GM19240 (cell line): ENCODE data around the gene SPDEF.

Source experiments
- DNase-seq: peaks from one replicate; pipeline ENCODE4 v3.0.0; 2011; ENCODE audit warnings: low spot score; ENCODE audit not compliant: insufficient read length

The SPDEF gene

GRCh38 chr6:34563513-34563870, 7.4 kb upstream of the SPDEF start:
- no peak for DNase-seq

- no peak for DNase-seq
These were observed 6.9 kb upstream of the SPDEF start for GRCh38 chr6:34562861-34563512.

- no peak for DNase-seq
These were observed 6.2 kb upstream of the SPDEF start for GRCh38 chr6:34562350-34562749.

GRCh38 chr6:34561227-34561530, 5.0 kb upstream of the SPDEF start:
- DNase-seq, result no peak

GRCh38 chr6:34560366-34561226, 4.5 kb upstream of the SPDEF start:
- DNase-seq, result no peak

- DNase-seq, result no peak
These were observed 3.7 kb upstream of the SPDEF start for GRCh38 chr6:34559651-34560365.

- no peak for DNase-seq
These were observed 2.1 kb upstream of the SPDEF start for GRCh38 chr6:34558172-34558714.

GRCh38 chr6:34557228-34557627, 1.1 kb upstream of the SPDEF start:
- DNase-seq, result no peak

- DNase-seq, result no peak
These were observed 364 bp upstream of the SPDEF start for GRCh38 chr6:34556493-34556892.

GRCh38 chr6:34555328-34555727, 801 bp downstream of the SPDEF start:
- DNase-seq, result no peak

- DNase-seq, result no peak
These were observed 1.2 kb downstream of the SPDEF start for GRCh38 chr6:34555007-34555322.

GRCh38 chr6:34554291-34555006, 1.7 kb downstream of the SPDEF start:
- no peak for DNase-seq

- no peak for DNase-seq
These were observed 2.4 kb downstream of the SPDEF start for GRCh38 chr6:34553750-34554149.

- DNase-seq, result no peak
These were observed 3.0 kb downstream of the SPDEF start for GRCh38 chr6:34553146-34553545.

GRCh38 chr6:34552620-34553019, 3.5 kb downstream of the SPDEF start:
- no peak for DNase-seq

GRCh38 chr6:34551720-34552119, 4.4 kb downstream of the SPDEF start:
- no peak for DNase-seq

- DNase-seq, result no peak
These were observed 6.3 kb downstream of the SPDEF start for GRCh38 chr6:34549804-34550202.

- no peak for DNase-seq
These were observed 6.9 kb downstream of the SPDEF start for GRCh38 chr6:34549026-34549803.

GRCh38 chr6:34547701-34548644, 8.2 kb downstream of the SPDEF start:
- DNase-seq, result no peak
